ENCODE measurements around the gene NR2F1-AS1. TPM values are rescaled to one million over a fixed set of nuclear protein-coding genes. Genes with fewer than 3 reads are reported as not detected.
"Not testable (repeated sequence)": the region's sequence is repeated elsewhere in the genome, so short reads cannot be mapped to it uniquely, and the experiment has no call there.

Gene NR2F1-AS1
- total RNA-seq, 1 experiment from 2014 or later: 10.8 TPM

GRCh38 chr5:93430118-93430517 is 150.9 kb downstream of the NR2F1-AS1 start:
- DNase-seq (ENCODE audit: low read depth): no peak

GRCh38 chr5:93428868-93429267 is 152.2 kb downstream of the NR2F1-AS1 start:
- DNase-seq (ENCODE audit: low read depth): peak; percentile 14

GRCh38 chr5:93427316-93427715 is 153.7 kb downstream of the NR2F1-AS1 start:
- DNase-seq (ENCODE audit: low read depth): no peak

- no peak for DNase-seq (ENCODE audit: low read depth)
Observed at GRCh38 chr5:93425096-93425495, 155.9 kb downstream of the NR2F1-AS1 start.

- DNase-seq (ENCODE audit: low read depth): no peak
Observed at GRCh38 chr5:93423300-93423699, 157.7 kb downstream of the NR2F1-AS1 start.

- DNase-seq (ENCODE audit: low read depth): no peak
Observed at GRCh38 chr5:93422652-93423280, 158.3 kb downstream of the NR2F1-AS1 start.

GRCh38 chr5:93421987-93422401 is 159.0 kb downstream of the NR2F1-AS1 start:
- DNase-seq (ENCODE audit: low read depth): no peak

GRCh38 chr5:93421468-93421867 is 159.6 kb downstream of the NR2F1-AS1 start:
- DNase-seq (ENCODE audit: low read depth): no peak

GRCh38 chr5:93417490-93417889 is 163.5 kb downstream of the NR2F1-AS1 start:
- DNase-seq (ENCODE audit: low read depth): no peak

- DNase-seq (ENCODE audit: low read depth): no peak
Observed at GRCh38 chr5:93415819-93416218, 165.2 kb downstream of the NR2F1-AS1 start.

- DNase-seq (ENCODE audit: low read depth): no peak
Observed at GRCh38 chr5:93411716-93412115, 169.3 kb downstream of the NR2F1-AS1 start.

GRCh38 chr5:93409691-93410090 is 171.3 kb downstream of the NR2F1-AS1 start:
- no peak for DNase-seq (ENCODE audit: low read depth)

- DNase-seq (ENCODE audit: low read depth): no peak
Observed at GRCh38 chr5:93407454-93407853, 173.6 kb downstream of the NR2F1-AS1 start.

- DNase-seq (ENCODE audit: low read depth): no peak
Observed at GRCh38 chr5:93406971-93407401, 174.0 kb downstream of the NR2F1-AS1 start.

GRCh38 chr5:93404246-93404645 is 176.8 kb downstream of the NR2F1-AS1 start:
- no peak for DNase-seq (ENCODE audit: low read depth)

GRCh38 chr5:93403141-93403928 is 177.7 kb downstream of the NR2F1-AS1 start:
- DNase-seq (ENCODE audit: low read depth): peak; percentile 15

GRCh38 chr5:93402451-93402850 is 178.6 kb downstream of the NR2F1-AS1 start:
- no peak for DNase-seq (ENCODE audit: low read depth)

- no peak for DNase-seq (ENCODE audit: low read depth)
Observed at GRCh38 chr5:93401634-93402213, 179.3 kb downstream of the NR2F1-AS1 start.

GRCh38 chr5:93399675-93400074 is 181.3 kb downstream of the NR2F1-AS1 start:
- DNase-seq (ENCODE audit: low read depth): no peak

GRCh38 chr5:93395971-93396379 is 185.0 kb downstream of the NR2F1-AS1 start:
- no peak for DNase-seq (ENCODE audit: low read depth)

GRCh38 chr5:93395010-93395409 is 186.0 kb downstream of the NR2F1-AS1 start:
- no peak for DNase-seq (ENCODE audit: low read depth)

GRCh38 chr5:93394301-93394700 is 186.7 kb downstream of the NR2F1-AS1 start:
- no peak for DNase-seq (ENCODE audit: low read depth)

GRCh38 chr5:93391169-93391568 is 189.8 kb downstream of the NR2F1-AS1 start:
- DNase-seq (ENCODE audit: low read depth): not testable (repeated sequence)
